ENCODE data around the gene SOAT1.
"Not testable (repeated sequence)": the region's sequence is repeated elsewhere in the genome, so short reads cannot be mapped to it uniquely, and the experiment has no call there.

The SOAT1 gene

GRCh38 chr1:179293340-179294327, at the start of gene SOAT1:
TSS of gene SOAT1 (plus strand) at chr1:179293797. CDS start at chr1:179302685, 8,888 bp downstream.
- DNase-seq, result peak; percentile 88

GRCh38 chr1:179245426-179245825, 48.2 kb upstream of the SOAT1 start:
- not testable (repeated sequence) for DNase-seq

- no peak for DNase-seq
Measured at GRCh38 chr1:179247923-179248322, 45.7 kb upstream of the SOAT1 start.

GRCh38 chr1:179251675-179252074, 41.9 kb upstream of the SOAT1 start:
- DNase-seq, result no peak

GRCh38 chr1:179252606-179253005, 41.0 kb upstream of the SOAT1 start:
- no peak for DNase-seq

GRCh38 chr1:179253286-179253972, 40.2 kb upstream of the SOAT1 start:
- no peak for DNase-seq

- no peak for DNase-seq
Measured at GRCh38 chr1:179262183-179262582, 31.4 kb upstream of the SOAT1 start.

GRCh38 chr1:179263121-179263520, 30.5 kb upstream of the SOAT1 start:
- DNase-seq, result no peak

- DNase-seq, result no peak
Measured at GRCh38 chr1:179264507-179264906, 29.1 kb upstream of the SOAT1 start.

GRCh38 chr1:179269071-179269470, 24.5 kb upstream of the SOAT1 start:
- no peak for DNase-seq

GRCh38 chr1:179274424-179274823, 19.2 kb upstream of the SOAT1 start:
- DNase-seq, result not testable (repeated sequence)

- DNase-seq, result no peak
Measured at GRCh38 chr1:179278920-179279319, 14.7 kb upstream of the SOAT1 start.

GRCh38 chr1:179283992-179284391, 9.6 kb upstream of the SOAT1 start:
- DNase-seq, result no peak

GRCh38 chr1:179287946-179288345, 5.7 kb upstream of the SOAT1 start:
- no peak for DNase-seq

GRCh38 chr1:179288977-179289376, 4.6 kb upstream of the SOAT1 start:
- DNase-seq, result no peak

- DNase-seq, result no peak
Measured at GRCh38 chr1:179295164-179295755, 1.7 kb downstream of the SOAT1 start.

- DNase-seq, result no peak
Measured at GRCh38 chr1:179296356-179297104, 2.9 kb downstream of the SOAT1 start.

GRCh38 chr1:179297105-179297378, 3.4 kb downstream of the SOAT1 start:
- no peak for DNase-seq

- no peak for DNase-seq
Measured at GRCh38 chr1:179298952-179299351, 5.4 kb downstream of the SOAT1 start.

GRCh38 chr1:179300112-179300511, 6.5 kb downstream of the SOAT1 start:
- no peak for DNase-seq

GRCh38 chr1:179302070-179302469, 8.5 kb downstream of the SOAT1 start:
- DNase-seq, result no peak

- DNase-seq, result peak; percentile 45
Measured at GRCh38 chr1:179303200-179303785, 9.7 kb downstream of the SOAT1 start.

GRCh38 chr1:179305450-179305849, 11.9 kb downstream of the SOAT1 start:
- DNase-seq, result no peak

Measured in SHP77 treated with DMSO at 0.1 percent for 48 hours (cell line).